Daoy (cell line): ENCODE results near the gene JPT1. TPM values are rescaled to one million over a fixed set of nuclear protein-coding genes. Genes with fewer than 3 reads are reported as not detected.
"Not testable (repeated sequence)": the region's sequence is repeated elsewhere in the genome, so short reads cannot be mapped to it uniquely, and the experiment has no call there.

Experiments
- DNase-seq: peaks from one replicate; pipeline ENCODE4 v3.0.0-alpha.2; 2015; ENCODE audit warnings: low read depth
- total RNA-seq: library from RNA; depleted of rRNA; stranded (reverse); fragments of >200 nt; shearing (Covaris generic); gene quantifications from 2 replicates; pipeline ENCODE4 v1.2.3, GENCODE V29; 2014

JPT1 gene
- total RNA-seq, 1 experiment from 2014 or later = 423 TPM

DNA sequence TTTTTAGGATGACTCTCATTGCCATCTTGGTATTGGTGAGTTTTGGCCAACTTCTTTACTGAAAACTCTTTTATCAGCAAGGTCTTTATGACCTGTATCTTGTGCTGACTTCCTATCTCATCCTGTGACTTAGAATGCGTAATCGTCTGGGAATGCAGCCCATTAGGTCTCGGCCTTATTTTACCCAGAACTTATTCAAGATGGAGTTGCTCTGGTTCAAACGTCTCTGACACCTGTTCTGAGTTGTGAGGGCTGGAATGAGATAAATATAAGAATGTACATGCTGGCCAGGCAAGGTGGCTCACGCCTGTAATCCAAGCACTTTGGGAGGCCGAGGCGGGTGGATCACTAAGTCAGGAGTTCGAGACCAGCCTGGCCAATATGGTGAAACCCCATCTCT lies 4.2 kb upstream of the JPT1 start:
- DNase-seq = peak; percentile 35

DNA sequence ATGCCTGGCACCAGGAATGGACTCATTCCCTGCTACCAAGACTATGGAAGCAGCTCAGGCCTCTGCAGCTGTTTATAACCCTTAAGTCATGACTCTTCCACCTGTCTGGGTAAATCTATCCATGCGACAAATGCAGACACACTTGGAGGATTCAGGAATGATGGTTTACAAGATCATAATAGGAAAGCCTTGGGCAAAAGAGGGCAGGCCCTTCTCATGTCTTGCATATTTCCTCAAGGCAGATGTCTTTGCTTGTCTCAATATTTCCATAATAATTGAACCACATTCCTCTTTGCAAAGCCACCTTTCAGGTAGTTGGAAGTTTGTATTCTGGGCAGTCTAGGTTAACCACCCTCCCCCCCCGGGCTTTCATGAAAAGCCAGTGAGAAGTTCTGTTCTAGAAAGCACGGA lies 884 bp upstream of the JPT1 start:
- DNase-seq = no peak

DNA sequence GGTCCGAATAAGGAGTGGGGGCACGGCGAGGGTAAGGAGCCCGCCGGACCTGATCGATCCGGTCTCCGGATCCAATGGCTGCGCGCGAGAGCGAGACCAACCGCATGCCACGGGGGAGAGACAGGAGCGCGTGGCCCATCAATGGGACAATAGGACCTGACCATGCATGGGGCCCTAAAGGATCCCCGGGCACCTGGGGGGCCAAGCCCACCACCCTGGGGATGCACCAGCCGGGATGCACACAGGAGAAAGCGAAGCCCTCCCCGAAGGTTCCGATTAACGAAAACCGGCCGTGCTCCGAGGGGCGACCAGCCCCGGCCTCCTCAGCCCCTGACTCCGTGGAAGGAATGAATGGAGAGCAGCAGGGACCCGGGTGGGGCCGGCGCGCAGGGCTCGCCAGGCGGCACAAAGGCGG lies 525 bp downstream of the JPT1 start:
- peak; percentile 27 for DNase-seq

DNA sequence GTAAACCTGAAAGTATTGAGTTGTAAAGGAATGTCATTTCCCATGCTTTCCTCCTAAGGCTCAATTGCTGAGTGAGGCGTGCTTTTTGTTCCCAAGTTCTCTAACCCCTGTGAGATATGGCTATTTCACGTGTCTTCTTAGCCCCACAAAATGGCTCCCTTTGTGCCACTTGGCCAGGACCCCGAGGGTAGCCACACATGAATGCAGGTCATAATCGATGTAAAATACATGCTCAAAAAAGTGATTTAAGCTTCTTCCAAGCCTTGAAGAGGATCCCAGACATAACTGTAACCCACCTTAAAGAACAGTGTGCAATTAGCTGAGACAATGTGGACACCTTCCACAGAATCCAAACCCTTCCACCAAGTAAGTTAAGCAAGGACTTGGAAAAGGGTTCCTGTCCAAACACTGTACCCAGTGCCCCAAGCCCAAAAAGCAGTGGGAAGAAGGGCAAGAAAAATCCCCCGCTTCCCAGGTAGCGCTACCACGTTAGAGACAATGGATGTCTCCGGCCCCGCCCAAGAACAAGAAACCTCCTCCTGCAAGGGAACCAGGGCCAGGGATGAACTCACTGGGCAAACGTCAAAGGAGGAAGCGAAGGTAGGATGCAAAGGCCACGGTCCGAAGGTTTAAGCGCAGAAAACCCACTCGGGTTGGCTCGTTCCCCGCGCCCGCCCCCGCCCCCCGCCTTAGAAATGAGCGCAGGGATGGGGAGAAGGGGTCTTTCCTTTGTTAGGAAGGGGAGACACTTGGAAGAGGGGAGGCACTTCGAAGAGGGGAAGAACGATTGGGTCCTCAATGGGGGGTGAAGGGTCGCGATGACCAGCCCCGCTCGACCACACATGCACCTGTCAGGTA lies 1.2 kb downstream of the JPT1 start:
- DNase-seq = peak; percentile 57

DNA sequence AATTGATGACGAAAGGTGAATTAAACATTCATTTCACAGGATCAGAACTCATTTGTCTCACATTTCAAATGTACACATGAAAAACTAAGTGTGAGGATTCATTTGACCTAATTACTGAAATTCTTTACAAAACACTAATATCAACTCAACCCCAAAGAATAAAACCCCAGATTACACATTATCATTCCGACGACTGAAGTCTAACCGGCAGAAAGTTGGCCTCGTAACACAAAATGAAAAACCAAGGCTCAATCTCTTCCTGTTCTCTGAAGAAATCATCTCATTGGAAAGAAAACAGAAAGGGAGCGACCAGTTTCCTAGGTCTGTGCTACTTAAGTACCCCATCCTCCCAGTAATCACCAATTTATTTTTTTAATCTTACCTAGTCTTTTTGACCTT lies 1.8 kb downstream of the JPT1 start:
- DNase-seq = no peak

DNA sequence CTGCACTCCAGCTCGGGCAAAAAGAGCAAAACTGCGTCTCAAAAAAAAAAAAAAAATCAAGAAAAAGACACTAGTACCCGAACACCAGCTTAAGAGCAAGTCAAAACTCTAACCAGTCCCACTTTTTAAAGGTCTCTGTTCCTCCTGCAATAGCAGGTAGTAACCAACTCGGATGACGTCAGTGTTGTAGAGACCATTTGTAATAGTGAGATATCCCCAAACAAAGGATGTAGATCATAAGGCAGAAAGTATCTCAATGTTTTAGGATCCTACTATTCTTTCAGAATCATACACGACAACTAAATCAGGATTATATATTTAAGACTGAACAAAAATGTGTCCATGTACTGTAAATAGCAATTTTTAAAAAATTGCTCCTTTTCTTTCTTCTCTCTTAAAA lies 2.4 kb downstream of the JPT1 start:
- peak; percentile 33 for DNase-seq

DNA sequence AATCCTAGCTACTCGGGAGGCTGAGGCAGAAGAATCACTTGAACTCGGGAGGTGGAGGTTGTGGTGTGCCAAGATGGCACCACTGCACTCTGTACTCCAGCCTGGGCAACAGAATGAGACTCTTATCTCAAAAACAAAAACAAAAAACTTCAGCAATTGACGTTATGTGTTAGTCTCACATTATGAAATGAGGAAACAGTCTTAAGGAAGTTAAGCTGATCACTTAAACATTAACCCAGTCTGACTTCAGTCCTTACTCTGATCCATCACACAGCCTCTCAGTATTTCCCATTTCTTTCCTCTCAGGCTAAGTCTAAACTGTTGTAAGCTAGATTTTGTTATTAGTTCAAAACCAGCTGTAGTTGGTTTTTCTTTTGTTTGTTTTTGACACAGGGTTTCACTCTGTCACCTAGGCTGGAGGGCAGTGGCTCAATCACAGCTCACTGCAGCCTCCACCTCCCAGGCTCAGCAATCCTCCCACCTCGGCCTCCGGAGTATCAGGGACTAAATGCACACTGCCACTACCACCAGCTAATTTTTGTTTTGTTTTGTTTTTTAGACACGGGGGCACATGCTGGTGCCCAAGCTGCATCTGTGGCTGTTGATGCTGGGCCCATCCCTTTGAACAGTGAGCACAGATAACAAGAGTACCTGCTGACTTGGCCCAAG lies 6.3 kb downstream of the JPT1 start:
- no peak for DNase-seq

DNA sequence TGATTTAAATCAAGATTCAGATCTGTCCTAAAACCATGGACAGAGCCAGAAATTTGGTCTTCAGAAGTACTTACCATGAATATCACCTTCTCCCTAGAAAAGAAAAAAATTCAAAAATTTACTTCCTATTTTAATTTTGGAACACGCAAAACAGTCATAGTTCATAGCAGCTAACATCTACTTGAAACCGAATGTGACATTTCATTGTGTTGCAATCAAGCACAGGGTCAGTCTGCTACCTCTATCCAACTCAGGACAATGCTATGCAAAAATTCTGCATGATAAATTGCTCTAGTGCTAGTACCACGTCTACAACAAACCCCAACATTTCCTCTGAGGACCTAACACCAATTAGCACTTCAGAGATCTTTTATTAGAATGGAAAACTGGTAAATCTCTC lies 7.7 kb downstream of the JPT1 start:
- DNase-seq = no peak

DNA sequence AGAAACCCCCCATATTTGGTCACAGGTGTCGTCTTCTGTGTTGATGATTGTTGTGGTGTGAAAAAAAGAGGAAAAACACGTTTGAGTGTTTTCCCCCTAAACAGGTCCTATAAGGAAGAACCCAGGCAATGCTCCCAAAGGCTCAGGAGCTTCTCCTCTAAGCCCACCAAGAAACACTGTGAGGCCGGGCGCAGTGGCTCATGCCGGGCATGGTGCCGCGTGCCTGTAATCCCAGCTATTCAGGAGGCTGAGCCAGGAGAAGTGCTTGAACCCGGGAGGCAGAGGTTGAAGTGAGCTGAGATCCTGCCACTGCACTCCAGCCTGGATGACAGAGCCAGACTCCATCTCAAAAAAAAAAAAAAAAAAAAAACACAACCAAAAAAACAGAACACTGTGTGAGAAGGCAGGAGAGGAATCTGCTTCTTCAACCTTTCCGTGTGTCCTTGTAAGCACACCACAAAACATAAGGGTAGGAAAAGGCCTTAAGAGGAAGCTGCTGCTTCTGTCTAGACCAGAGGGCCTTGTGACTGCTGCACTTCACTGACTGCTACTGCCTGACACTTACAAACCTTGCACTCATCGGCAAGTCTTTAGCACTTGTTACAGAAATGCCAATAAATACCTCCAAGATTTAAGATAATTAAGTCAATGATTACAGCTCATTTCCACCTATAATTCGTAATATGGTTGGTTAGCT lies 9.3 kb downstream of the JPT1 start:
- DNase-seq = no peak

DNA sequence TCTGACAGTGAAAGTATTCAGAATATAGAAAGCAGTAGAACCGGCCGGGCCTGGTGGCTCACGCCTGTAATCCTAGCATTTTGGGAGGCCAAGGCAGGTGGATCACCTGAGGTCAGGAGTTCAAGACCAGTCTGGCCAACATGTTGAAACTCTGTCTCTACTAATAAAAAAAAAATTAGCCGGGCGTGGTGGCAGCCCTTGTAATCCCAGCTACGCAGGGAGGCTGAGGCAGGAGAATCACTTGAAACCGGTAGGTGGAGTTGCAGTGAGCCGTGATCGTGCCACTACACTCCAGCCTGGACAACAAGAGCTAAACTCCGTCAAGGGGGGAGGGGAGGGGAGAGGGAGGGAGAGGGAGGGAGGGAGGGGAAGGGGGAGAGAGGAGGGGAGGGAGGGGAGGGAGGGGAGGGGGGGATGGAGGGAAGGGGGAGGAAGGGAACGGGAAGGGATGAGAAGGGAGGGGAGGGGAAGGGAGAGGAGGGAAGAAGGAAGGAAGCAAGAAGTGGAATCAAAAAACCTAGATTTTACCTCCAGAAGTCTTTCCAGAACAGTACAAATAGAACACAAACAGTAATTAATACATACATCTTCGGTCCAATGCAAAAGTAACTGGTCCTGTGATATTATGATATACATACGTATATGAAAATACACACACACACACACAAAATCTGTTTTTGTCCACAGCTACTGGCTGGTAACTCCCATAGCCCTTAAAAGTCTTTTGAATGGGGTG lies 11.9 kb downstream of the JPT1 start:
- no peak for DNase-seq

DNA sequence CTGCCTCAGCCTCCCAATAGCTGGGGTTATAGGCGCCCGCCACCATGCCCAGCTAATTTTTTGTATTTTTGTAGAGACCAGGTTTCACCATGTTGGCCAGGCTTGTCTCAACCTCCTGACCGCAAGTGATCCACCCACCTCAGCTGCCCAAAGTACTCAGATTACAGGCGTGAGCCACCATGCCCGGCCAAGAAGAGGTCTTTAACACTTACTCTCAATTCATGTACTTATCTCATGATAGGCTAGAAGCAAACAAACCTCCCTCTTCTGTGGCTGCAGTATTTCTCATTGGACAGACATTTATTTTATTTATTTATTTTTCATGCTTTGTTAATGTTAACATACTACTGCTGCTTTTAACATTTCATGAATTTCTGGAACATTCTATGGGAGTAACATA lies 15.8 kb downstream of the JPT1 start:
- DNase-seq = no peak

DNA sequence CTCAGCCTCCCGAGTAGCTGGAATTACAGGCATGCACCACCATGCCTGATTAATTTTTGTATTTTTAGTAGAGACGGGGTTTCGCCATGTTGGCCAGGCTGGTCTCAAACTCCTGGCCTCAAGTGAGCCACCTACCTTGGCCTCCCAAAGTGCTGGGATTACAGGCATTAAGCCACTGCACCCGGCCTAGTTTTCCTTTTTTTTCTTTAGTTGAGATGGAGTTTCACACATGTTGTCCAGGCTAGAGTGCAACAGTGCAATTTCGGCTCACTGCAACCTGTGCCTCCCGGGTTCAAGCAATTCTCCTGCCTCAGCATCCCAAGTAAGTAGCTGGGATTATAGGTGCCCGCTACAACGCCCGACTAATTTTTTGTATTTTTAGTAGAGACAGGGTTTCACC lies 16.6 kb downstream of the JPT1 start:
- DNase-seq = not testable (repeated sequence)

DNA sequence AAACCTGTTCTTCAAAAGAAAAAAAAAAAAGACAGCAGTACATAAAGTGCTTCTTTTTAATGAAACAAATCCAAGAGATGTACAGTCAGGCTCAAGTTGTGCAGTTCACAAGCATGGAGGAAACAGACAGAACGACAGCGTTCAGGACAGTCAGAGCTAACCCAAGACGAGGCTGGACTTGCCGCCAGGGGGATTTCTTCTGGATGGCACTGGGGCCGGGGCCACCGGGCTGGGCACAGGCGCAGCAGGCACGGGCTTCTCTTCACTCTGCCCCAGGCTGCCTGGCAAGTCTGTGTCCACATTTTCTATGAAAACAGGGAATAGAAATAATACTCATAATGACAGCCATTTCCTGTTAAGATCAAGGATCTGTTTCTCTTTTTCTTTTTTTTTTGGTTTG lies 18.4 kb downstream of the JPT1 start:
- DNase-seq = no peak

DNA sequence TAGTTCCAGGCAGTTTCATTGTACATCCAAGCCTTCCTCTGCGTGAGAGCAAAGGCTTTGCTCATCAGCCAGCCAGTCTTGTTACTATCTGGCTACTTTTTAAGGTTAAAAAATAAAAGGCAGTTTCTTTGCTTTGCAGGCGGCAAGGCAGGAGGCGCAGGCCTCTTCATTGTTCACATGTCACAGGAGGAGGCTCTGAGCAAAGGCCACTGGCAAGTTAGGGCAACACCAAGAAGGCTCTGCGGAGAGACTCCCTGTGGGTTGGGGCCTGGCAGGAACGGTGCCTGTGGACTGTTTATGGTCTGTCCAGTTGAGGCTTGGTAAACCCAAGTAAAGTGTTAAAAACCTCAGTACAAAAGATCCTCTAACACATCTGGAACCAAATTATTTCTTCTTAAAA lies 18.9 kb downstream of the JPT1 start:
- no peak for DNase-seq

DNA sequence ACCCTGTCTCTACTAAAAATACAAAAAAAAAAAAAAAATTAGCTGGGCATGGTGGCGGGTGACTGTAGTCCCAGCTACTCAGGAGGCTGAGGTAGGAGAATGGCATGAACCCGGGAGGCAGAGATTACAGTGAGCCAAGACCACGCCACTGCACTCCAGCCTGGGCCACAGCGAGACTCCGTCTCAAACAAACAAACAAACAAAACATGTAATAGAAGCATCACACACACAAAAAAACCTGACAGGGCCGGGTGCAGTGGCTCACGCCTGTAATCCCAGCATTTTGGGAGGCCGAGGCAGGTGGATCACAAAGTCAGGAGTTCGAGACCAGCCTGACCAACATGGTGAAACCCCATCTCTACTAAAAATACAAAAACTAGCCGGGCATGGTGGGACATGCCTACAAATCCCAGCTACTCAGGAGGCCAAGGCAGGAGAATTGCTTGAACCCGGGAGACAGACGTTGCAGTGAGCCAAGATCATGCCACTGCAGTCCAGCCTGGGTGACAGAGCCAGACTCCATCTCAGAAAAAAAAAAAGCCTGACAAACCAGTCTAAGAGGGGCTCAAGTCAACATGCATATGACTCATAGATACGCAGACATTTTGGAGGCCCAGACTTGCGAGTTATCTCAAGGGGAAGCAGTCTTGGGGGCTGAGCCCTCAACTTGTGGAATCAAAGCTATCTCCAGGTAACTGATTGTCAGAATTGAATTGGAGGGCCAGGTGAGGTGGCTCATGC lies 20.5 kb downstream of the JPT1 start:
- DNase-seq = not testable (repeated sequence)

DNA sequence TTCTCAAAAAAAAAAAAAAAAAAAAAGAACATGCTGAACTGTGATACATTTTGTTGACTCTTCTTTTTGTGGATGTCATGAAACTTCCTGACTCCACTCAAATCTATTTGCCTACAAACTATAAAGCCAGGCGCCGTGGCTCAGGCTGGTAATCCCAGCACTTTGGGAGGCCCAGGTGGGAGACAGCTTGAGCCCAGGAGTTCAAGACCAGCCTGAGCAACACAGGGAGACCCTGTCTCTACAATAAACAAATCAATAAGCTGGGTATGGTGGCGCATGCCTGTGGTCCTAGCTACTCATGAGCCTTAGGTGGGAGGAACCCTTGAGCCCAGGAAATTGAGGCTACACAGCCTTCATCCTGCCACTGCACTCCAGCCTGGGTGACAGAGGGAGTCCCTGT lies 21.3 kb downstream of the JPT1 start:
- DNase-seq = no peak

DNA sequence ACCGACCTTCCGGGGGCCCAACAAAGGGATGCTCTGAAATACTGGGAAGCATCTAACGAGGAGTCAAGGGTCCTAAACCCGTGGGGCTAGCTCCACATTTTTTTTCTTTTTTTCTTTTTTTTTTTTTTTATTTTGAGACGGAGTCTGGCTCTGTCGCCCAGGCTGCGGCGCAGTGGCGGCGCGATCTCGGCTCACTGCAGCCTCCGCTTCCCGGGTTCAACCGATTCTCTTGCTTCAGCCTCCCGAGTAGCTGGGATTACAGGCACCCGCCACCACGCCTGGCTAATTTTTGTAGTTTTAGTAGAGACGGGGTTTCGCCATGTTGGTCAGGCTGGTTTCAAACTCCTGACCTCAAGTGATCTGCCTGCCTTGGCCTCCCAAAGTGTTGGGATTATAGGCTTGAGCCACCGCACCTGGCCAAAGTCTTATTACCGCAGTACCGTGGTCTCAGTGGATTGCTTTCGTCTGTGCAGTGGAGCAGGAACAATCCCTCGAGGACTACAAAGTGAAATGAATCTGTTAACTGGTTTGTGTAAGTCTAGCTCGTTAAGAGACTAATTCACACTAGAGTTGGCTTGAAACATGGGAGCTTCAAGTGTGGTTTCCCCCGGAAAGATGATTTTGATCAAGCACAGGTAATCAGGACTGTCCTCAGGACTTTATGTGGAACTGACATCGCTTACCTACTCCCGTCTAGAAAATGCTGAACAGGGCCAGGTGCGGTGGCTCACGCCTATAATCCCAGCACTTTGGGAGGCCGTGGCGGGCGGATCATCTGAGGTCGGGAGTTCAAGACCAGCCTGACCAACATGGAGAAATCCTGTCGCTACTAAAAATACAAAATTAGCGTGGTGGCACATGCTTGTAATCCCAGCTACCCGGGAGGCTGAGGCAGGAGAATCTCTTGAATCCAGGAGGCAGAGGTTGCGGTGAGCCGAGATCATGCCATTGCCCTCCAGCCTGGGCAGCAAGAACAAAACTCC lies 22.0 kb downstream of the JPT1 start:
- not testable (repeated sequence) for DNase-seq

DNA sequence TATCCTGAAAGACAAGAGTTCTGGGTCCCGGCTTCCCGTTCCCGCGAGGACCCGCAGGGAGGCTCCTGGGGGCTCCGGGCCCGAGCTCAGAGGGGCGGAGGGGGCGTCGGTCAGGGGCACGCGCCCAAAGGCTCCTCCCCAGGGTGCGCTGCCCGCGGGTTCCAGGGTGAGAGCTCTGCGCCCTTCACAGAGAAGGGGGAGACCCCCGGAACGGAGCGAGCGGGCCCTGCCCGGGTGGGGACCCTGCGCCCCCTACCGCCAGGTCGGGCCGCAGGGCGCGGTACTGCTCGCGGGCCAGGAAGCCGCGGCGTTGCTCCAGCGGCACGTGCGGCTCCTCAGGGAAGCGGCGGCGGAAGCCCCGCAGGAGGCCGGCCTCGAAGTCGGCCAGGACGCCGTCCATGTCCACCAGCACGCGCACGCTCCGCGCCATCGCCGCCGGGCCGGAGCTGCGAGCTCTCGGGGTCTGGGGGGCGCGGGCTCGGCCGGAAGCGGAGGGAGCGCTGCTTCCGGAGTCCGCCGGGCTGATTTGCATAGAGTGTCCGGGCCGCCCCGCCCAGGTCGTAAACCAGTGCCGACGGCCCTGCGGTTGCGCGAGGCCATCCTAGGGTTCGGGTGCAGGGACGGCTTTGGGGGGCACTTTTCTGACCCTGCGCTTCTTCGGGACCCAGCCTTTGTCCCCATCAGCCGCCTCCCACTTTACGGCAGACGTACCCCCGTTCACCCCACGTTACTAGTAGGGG lies 22.9 kb downstream of the JPT1 start, which contains the start of gene NT5C:
TSS of gene NT5C (minus strand) at position 465 of the 740 bp plus-strand sequence. CDS start at position 430, 35 bp downstream.
- DNase-seq = peak; percentile 91

DNA sequence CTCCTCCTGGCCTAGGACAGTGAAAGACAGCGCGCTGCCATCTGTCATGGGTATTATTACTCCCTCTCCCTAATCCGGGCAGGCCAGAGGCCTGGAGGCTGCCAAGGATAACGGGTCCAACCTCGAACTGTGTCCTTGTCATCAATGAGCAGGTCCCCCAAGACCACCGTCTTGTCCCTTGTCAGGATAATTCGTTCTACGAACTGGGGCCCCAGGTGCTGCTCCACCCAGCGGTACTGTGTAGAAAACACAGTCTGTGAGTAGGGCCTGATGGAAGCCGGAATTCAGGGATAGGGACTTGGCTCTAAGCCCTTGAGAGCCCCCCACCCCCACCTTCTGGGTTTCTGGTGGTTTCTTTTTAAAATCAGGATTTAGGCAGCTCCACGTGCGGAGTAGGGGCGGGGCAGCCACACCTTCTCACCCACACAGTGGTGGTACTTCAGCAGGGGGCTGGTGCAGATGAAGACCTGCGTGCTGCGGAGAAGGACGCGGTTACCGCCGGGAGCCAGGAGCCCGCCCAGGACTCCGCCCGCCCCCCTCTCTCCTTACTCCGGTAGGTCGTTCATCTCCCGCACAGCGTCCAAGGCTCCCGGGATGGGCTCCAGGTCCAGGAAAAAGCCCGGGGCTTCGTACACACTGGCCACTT lies 23.6 kb downstream of the JPT1 start:
- peak; percentile 75 for DNase-seq
